HUDEP-2 (cell line): ENCODE data around the gene HOXC10.

ENCODE experiments used
- DNase-seq, 76 experiments: peaks; one replicate each; lab custom pipeline; 2025; ENCODE audit not compliant: unreplicated experiment in 76 of 76; lab: John Stamatoyannopoulos, UW

The HOXC10 gene

GRCh38 chr12:54000116-54001114 is 15.5 kb downstream of the HOXC10 start, which contains the start of gene HOXC9:
TSS of gene HOXC9 (plus strand) at chr12:54000161. CDS start at chr12:54000189, 28 bp downstream.
- DNase-seq, result no peak

GRCh38 chr12:54001283-54002187 is 16.6 kb downstream of the HOXC10 start:
- DNase-seq, result no peak

GRCh38 chr12:54002278-54002914 is 17.4 kb downstream of the HOXC10 start:
- DNase-seq, result no peak

GRCh38 chr12:54002915-54003389 is 18.0 kb downstream of the HOXC10 start:
- DNase-seq, result no peak

- DNase-seq, result no peak
Measured at GRCh38 chr12:54003625-54004024, 18.7 kb downstream of the HOXC10 start.

GRCh38 chr12:54004063-54004840 is 19.3 kb downstream of the HOXC10 start:
- no peak for DNase-seq

GRCh38 chr12:54004841-54005530 is 20.0 kb downstream of the HOXC10 start:
- no peak for DNase-seq

- no peak for DNase-seq
Measured at GRCh38 chr12:54005531-54005852, 20.5 kb downstream of the HOXC10 start.

GRCh38 chr12:54005853-54006558 is 21.1 kb downstream of the HOXC10 start:
- peak in 65 of 76 experiments; percentile 6 to 82 (median 60) for DNase-seq

GRCh38 chr12:54006559-54007220 is 21.7 kb downstream of the HOXC10 start:
- DNase-seq, result no peak

- no peak for DNase-seq
Measured at GRCh38 chr12:54007538-54008259, 22.8 kb downstream of the HOXC10 start.

- no peak for DNase-seq
Measured at GRCh38 chr12:54008260-54008552, 23.3 kb downstream of the HOXC10 start.

GRCh38 chr12:54009171-54010052 is 24.5 kb downstream of the HOXC10 start:
- no peak for DNase-seq

- no peak for DNase-seq
Measured at GRCh38 chr12:54010053-54010971, 25.4 kb downstream of the HOXC10 start.

GRCh38 chr12:54010972-54011664 is 26.2 kb downstream of the HOXC10 start:
- DNase-seq, result no peak
